Measurements from ENCODE around the gene SNN. TPM values are rescaled to one million over a fixed set of nuclear protein-coding genes. Genes with fewer than 3 reads are reported as not detected.

The SNN gene
- total RNA-seq, 1 experiment from 2014 or later: 13.0 TPM

DNA sequence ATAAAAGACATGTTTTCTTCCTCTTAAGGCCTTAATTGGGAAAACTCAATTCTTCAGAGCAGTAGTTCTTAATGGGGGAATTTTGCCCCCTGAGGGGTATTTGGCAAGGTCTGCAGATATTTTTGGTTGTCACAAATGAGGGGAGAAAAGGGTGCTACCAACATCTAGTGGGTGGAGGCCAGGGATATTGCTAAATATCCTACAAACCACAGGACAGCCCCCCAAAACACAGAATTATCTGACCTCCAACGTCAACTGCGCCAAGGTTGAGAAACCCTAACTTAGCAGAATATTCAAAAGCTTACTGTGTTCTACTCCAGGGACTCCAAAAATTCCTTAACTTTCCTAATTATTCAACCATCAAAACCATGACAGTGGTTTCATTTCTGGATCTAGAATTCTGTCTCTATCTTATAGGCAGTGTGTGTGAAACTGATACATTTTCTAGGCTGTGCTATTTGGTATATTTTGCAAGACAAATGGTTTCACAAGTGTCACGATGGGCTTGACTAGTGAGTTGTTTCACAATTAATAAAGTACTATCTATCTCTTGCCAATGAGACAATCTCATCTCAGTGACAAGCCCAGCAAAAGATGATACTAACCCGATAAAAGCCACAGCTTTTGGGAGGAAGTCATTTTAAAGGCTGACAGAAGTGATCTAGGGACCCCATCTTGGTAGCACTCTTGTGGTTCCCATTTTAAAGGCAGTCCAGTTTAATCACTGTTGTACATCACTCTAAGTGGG, 59.7 kb downstream of the SNN start:
- H3K9me3 ChIP-seq (ENCODE audit: low read depth, low read length, poor library complexity, severe bottlenecking): no peaks in the 10 kb centered on the region
- no peak overlapping the region for H3K4me3 ChIP-seq (ENCODE audit: low read depth, low read length, poor library complexity, severe bottlenecking)
- no peak overlapping the region for H3K27ac ChIP-seq (ENCODE audit: low read depth, low read length, poor library complexity, severe bottlenecking)
- H3K36me3 ChIP-seq (ENCODE audit: insufficient read depth, low read length, poor library complexity, severe bottlenecking): peaks cover 42% of the 10 kb centered on the region
- TF ChIP-seq EZH2 (IDR thresholded peaks at IDR 0.05; ENCODE audit: borderline replicate concordance, low read depth, low read length, poor library complexity, severe bottlenecking) (no peak), CTCF (conservative IDR thresholded peaks at IDR 0.05; ENCODE audit: low read depth, low read length) (no peak)
- no peaks in the 10 kb centered on the region for H3K27me3 ChIP-seq (replicated peaks; ENCODE audit: insufficient read depth, low read depth, low read length, poor library complexity)
- intact Hi-C loops (cut with micrococcal nuclease; ENCODE audit: unreplicated experiment): no loop called here
- ChIA-PET POLR2A (ENCODE audit: low non-redundant PET) (no interaction called here), CTCF (no interaction called here)
- H3K4me1 ChIP-seq (ENCODE audit: insufficient read depth, low read length, poor library complexity, severe bottlenecking): no peaks in the 10 kb centered on the region
- DNase-seq (ENCODE audit: low spot score): no peak
- BruUV-seq (replicated peaks): no TSS peak

Other genes starting within 250 kb of the SNN start
- 6.9 and 12.2 TPM in 2 replicates for gene LITAF, start 81.5 kb upstream of the SNN start, total RNA-seq (2021)
- gene TXNDC11, start 74.4 kb downstream of the SNN start, total RNA-seq (2021): 17.0 and 17.6 TPM in 2 replicates
- 65.0 and 67.2 TPM in 2 replicates for gene ZC3H7A, start 128.8 kb downstream of the SNN start, total RNA-seq (2021)
- gene RSL1D1, start 183.1 kb downstream of the SNN start, total RNA-seq (2021): 313 and 365 TPM in 2 replicates
- gene GSPT1, start 247.5 kb downstream of the SNN start, total RNA-seq (2021): 198 and 216 TPM in 2 replicates

All from A673 (cell line).